ENCODE results near the gene MUC5AC. TPM values are rescaled to one million over a fixed set of nuclear protein-coding genes. Genes with fewer than 3 reads are reported as not detected.
A peak's percentile ranks its signal among the peaks of the same experiment; 100 is the strongest.

MUC5AC gene
- total RNA-seq, 2 donors from 2014 or later, result not detected

GRCh38 chr11:1198561-1199240 is 40.9 kb downstream of the MUC5AC start:
- Mint-ChIP-seq H3K4me3 (no peak overlapping the region), H3K4me1 (no peaks in the 10 kb centered on the region), H3K27ac (no peak overlapping the region), H3K9me3 (no peaks in the 10 kb centered on the region), H3K27me3 (ENCODE audit: insufficient read depth) (no peaks in the 10 kb centered on the region), H3K36me3 (ENCODE audit: low read depth) (no peaks in the 10 kb centered on the region)
- H3K9ac ChIP-seq (ENCODE audit: extremely low read depth, low read length, poor library complexity, severe bottlenecking), result no peak overlapping the region
- peaks cover 3% of the 10 kb centered on the region for H3K9me3 ChIP-seq (ENCODE audit: control insufficient read depth, low read length)
- DNase-seq, result peak; percentile 42
- H3K36me3 ChIP-seq (ENCODE audit: control insufficient read depth, insufficient read depth, low read length), result no peaks in the 10 kb centered on the region
- WGBS, 2 experiments (ENCODE audit: insufficient coverage in 1 of 2, insufficient read length in 1 of 2), result 90 to 98% methylated on average over 20 to 26 of the region's 26 CpGs
- no peaks in the 10 kb centered on the region for H3K4me1 ChIP-seq (ENCODE audit: control insufficient read depth, insufficient read depth, low read length)
- no peak overlapping the region for H3K27ac ChIP-seq (ENCODE audit: low read depth, low read length)
- no peak overlapping the region for H3K4me3 ChIP-seq (ENCODE audit: low read length)
- no peak for TF ChIP-seq CTCF (conservative IDR thresholded peaks at IDR 0.05)
- no peaks in the 10 kb centered on the region for H3K27me3 ChIP-seq (ENCODE audit: control insufficient read depth, insufficient read depth, low read length, poor library complexity, severe bottlenecking)

- TF ChIP-seq CTCF (conservative IDR thresholded peaks at IDR 0.05), result no peak
- H3K9me3 ChIP-seq (ENCODE audit: control insufficient read depth, low read length), result peaks cover 3% of the 10 kb centered on the region
- Mint-ChIP-seq H3K4me1 (no peaks in the 10 kb centered on the region), H3K4me3 (no peak overlapping the region), H3K36me3 (ENCODE audit: low read depth) (no peaks in the 10 kb centered on the region), H3K9me3 (no peaks in the 10 kb centered on the region), H3K27me3 (ENCODE audit: insufficient read depth) (no peaks in the 10 kb centered on the region), H3K27ac (no peak overlapping the region)
- no peaks in the 10 kb centered on the region for H3K27me3 ChIP-seq (ENCODE audit: control insufficient read depth, insufficient read depth, low read length, poor library complexity, severe bottlenecking)
- no peak overlapping the region for H3K9ac ChIP-seq (ENCODE audit: extremely low read depth, low read length, poor library complexity, severe bottlenecking)
- no peak overlapping the region for H3K4me3 ChIP-seq (ENCODE audit: low read length)
- 84 to 85% methylated on average over 14 to 27 of the region's 27 CpGs for WGBS, 2 experiments (ENCODE audit: insufficient coverage in 1 of 2, insufficient read length in 1 of 2)
- no peaks in the 10 kb centered on the region for H3K36me3 ChIP-seq (ENCODE audit: control insufficient read depth, insufficient read depth, low read length)
- H3K4me1 ChIP-seq (ENCODE audit: control insufficient read depth, insufficient read depth, low read length), result no peaks in the 10 kb centered on the region
- no peak overlapping the region for H3K27ac ChIP-seq (ENCODE audit: low read depth, low read length)
- no peak for DNase-seq
Measured at GRCh38 chr11:1199241-1199750, 41.5 kb downstream of the MUC5AC start.

GRCh38 chr11:1199751-1200610 is 42.2 kb downstream of the MUC5AC start:
- H3K9me3 Mint-ChIP-seq, result no peaks in the 10 kb centered on the region
- no peak overlapping the region for H3K4me3 Mint-ChIP-seq
- H3K36me3 Mint-ChIP-seq (ENCODE audit: low read depth), result no peaks in the 10 kb centered on the region

More at GRCh38 chr11:1199751-1200610, 42.2 kb downstream of the MUC5AC start:
- WGBS, 2 experiments (ENCODE audit: insufficient coverage in 1 of 2, insufficient read length in 1 of 2), result 91 to 93% methylated on average over 33 to 47 of the region's 47 CpGs
- Mint-ChIP-seq H3K27ac (no peak overlapping the region), H3K4me1 (no peaks in the 10 kb centered on the region), H3K27me3 (ENCODE audit: insufficient read depth) (no peaks in the 10 kb centered on the region)
- H3K9ac ChIP-seq (ENCODE audit: extremely low read depth, low read length, poor library complexity, severe bottlenecking), result no peak overlapping the region
- peak; percentile 45 for DNase-seq
- no peak for TF ChIP-seq CTCF (conservative IDR thresholded peaks at IDR 0.05)
- H3K27ac ChIP-seq (ENCODE audit: low read depth, low read length), result no peak overlapping the region
- no peaks in the 10 kb centered on the region for H3K4me1 ChIP-seq (ENCODE audit: control insufficient read depth, insufficient read depth, low read length)
- H3K4me3 ChIP-seq (ENCODE audit: low read length), result no peak overlapping the region
- H3K9me3 ChIP-seq (ENCODE audit: control insufficient read depth, low read length), result peaks cover 3% of the 10 kb centered on the region
- no peaks in the 10 kb centered on the region for H3K27me3 ChIP-seq (ENCODE audit: control insufficient read depth, insufficient read depth, low read length, poor library complexity, severe bottlenecking)
- H3K36me3 ChIP-seq (ENCODE audit: control insufficient read depth, insufficient read depth, low read length), result no peaks in the 10 kb centered on the region
